Measurements from ENCODE around the gene CBFA2T3.

GRCh38 chr16:89013111-89013510 lies 36.1 kb upstream of the CBFA2T3 start:
- TF ChIP-seq POLR2AphosphoS5 (IDR thresholded peaks at IDR 0.05; ENCODE audit: low read depth, low read length) (no peak), TAF1 (IDR thresholded peaks at IDR 0.05; ENCODE audit: borderline replicate concordance, insufficient read depth, low read length) (no peak), FOXP2 (optimal IDR thresholded peaks at IDR 0.05; ENCODE audit: borderline replicate concordance, extremely low read depth, extremely low read length, insufficient read depth) (no peak)
- TF ChIP-seq, protein P1, sequence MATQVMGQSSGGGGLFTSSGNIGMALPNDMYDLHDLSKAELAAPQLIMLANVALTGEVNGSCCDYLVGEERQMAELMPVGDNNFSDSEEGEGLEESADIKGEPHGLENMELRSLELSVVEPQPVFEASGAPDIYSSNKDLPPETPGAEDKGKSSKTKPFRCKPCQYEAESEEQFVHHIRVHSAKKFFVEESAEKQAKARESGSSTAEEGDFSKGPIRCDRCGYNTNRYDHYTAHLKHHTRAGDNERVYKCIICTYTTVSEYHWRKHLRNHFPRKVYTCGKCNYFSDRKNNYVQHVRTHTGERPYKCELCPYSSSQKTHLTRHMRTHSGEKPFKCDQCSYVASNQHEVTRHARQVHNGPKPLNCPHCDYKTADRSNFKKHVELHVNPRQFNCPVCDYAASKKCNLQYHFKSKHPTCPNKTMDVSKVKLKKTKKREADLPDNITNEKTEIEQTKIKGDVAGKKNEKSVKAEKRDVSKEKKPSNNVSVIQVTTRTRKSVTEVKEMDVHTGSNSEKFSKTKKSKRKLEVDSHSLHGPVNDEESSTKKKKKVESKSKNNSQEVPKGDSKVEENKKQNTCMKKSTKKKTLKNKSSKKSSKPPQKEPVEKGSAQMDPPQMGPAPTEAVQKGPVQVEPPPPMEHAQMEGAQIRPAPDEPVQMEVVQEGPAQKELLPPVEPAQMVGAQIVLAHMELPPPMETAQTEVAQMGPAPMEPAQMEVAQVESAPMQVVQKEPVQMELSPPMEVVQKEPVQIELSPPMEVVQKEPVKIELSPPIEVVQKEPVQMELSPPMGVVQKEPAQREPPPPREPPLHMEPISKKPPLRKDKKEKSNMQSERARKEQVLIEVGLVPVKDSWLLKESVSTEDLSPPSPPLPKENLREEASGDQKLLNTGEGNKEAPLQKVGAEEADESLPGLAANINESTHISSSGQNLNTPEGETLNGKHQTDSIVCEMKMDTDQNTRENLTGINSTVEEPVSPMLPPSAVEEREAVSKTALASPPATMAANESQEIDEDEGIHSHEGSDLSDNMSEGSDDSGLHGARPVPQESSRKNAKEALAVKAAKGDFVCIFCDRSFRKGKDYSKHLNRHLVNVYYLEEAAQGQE (IDR thresholded peaks at IDR 0.05; ENCODE audit: insufficient read depth in 1 of 2, low read depth in 2 of 2, low read length in 2 of 2), result no peak
